ENCODE results near the gene ELOF1.

ELOF1 gene

GRCh38 chr19:11596156-11596555 lies 37.1 kb upstream of the ELOF1 start:
- Histone ChIP-seq H3K27ac (no peak overlapping the region), H3K36me3 (peaks cover 30% of the 10 kb centered on the region), H3K4me3 (ENCODE audit: low read depth, low read length) (no peak overlapping the region), H3K27me3 (ENCODE audit: insufficient read depth, low read depth, severe bottlenecking) (no peaks in the 10 kb centered on the region), H3K9me3 (ENCODE audit: severe bottlenecking) (no peaks in the 10 kb centered on the region)
- no peak for TF ChIP-seq CTCF (IDR thresholded peaks at IDR 0.05; ENCODE audit: low read depth, low read length)
- DNase-seq, result no peak

- Histone ChIP-seq H3K27me3 (ENCODE audit: insufficient read depth, low read depth, severe bottlenecking) (no peaks in the 10 kb centered on the region), H3K9me3 (ENCODE audit: severe bottlenecking) (no peaks in the 10 kb centered on the region), H3K36me3 (peaks cover 16% of the 10 kb centered on the region), H3K4me3 (ENCODE audit: low read depth, low read length) (no peak overlapping the region), H3K27ac (no peak overlapping the region)
- no peak for DNase-seq
- TF ChIP-seq CTCF (IDR thresholded peaks at IDR 0.05; ENCODE audit: low read depth, low read length), result no peak
These were observed 35.1 kb upstream of the ELOF1 start for GRCh38 chr19:11594084-11594483.

GRCh38 chr19:11587975-11588631 lies 29.1 kb upstream of the ELOF1 start:
- H3K4me3 ChIP-seq (ENCODE audit: low read depth, low read length), result no peak overlapping the region
- no peak for TF ChIP-seq CTCF (IDR thresholded peaks at IDR 0.05; ENCODE audit: low read depth, low read length)

GRCh38 chr19:11587302-11587974 lies 28.4 kb upstream of the ELOF1 start:
- peak; percentile 86 for TF ChIP-seq CTCF (IDR thresholded peaks at IDR 0.05; ENCODE audit: low read depth, low read length)
- H3K9me3 ChIP-seq (ENCODE audit: severe bottlenecking), result no peaks in the 10 kb centered on the region
- H3K27me3 ChIP-seq (ENCODE audit: insufficient read depth, low read depth, severe bottlenecking), result no peaks in the 10 kb centered on the region
- peak; percentile 76 for DNase-seq
- H3K4me3 ChIP-seq (ENCODE audit: low read depth, low read length), result no peak overlapping the region
- H3K27ac ChIP-seq, result no peak overlapping the region
- no peaks in the 10 kb centered on the region for H3K36me3 ChIP-seq

More at GRCh38 chr19:11587975-11588631, 29.1 kb upstream of the ELOF1 start:
- no peaks in the 10 kb centered on the region for H3K27me3 ChIP-seq (ENCODE audit: insufficient read depth, low read depth, severe bottlenecking)
- peak; percentile 14 for DNase-seq
- H3K27ac ChIP-seq, result no peak overlapping the region
- no peaks in the 10 kb centered on the region for H3K9me3 ChIP-seq (ENCODE audit: severe bottlenecking)
- H3K36me3 ChIP-seq, result no peaks in the 10 kb centered on the region

GRCh38 chr19:11586331-11586730 lies 27.3 kb upstream of the ELOF1 start:
- TF ChIP-seq CTCF (IDR thresholded peaks at IDR 0.05; ENCODE audit: low read depth, low read length), result no peak
- no peaks in the 10 kb centered on the region for H3K9me3 ChIP-seq (ENCODE audit: severe bottlenecking)
- H3K27ac ChIP-seq, result no peak overlapping the region
- no peak for DNase-seq
- no peaks in the 10 kb centered on the region for H3K27me3 ChIP-seq (ENCODE audit: insufficient read depth, low read depth, severe bottlenecking)
- H3K4me3 ChIP-seq (ENCODE audit: low read depth, low read length), result no peak overlapping the region
- no peaks in the 10 kb centered on the region for H3K36me3 ChIP-seq
